Skin of body (tissue), 2 donors: ENCODE measurements around the gene RTL5. TPM values are rescaled to one million over a fixed set of nuclear protein-coding genes. Genes with fewer than 3 reads are reported as not detected.

Source experiments
- DNase-seq: peaks from one replicate; lab custom pipeline; 2025; lab: John Stamatoyannopoulos, UW
- total RNA-seq: library from RNA; depleted of rRNA; stranded (reverse); fragments of >200 nt; gene quantifications from one replicate; pipeline ENCODE4 v1.2.3, GENCODE V29; 2014

Gene RTL5
- total RNA-seq, 1 donor from 2014 or later, result 3.9 TPM

GRCh38 chrX:72079607-72080006, 52.1 kb downstream of the RTL5 start:
- no peak for DNase-seq

- no peak for DNase-seq
These were observed 53.3 kb downstream of the RTL5 start for GRCh38 chrX:72078411-72078810.

Other genes with a start within 250 kb of the RTL5 start
- 6.9 TPM for gene NHSL2, start 221.1 kb downstream of the RTL5 start, total RNA-seq
- 7.8 TPM for gene PIN4, start 49.8 kb upstream of the RTL5 start, total RNA-seq
- 1.8 TPM for gene ERCC6L, start 107.1 kb upstream of the RTL5 start, total RNA-seq
- 1,421 TPM for gene RPS4X, start 145.3 kb upstream of the RTL5 start, total RNA-seq
- gene CITED1, start 174.0 kb upstream of the RTL5 start, total RNA-seq, result 4.9 TPM